PC-3 (cell line): ENCODE results near the gene OR1A2. TPM values are rescaled to one million over a fixed set of nuclear protein-coding genes. Genes with fewer than 3 reads are reported as not detected.
"Not testable (repeated sequence)": the region's sequence is repeated elsewhere in the genome, so short reads cannot be mapped to it uniquely, and the experiment has no call there.

Experiments
- ATAC-seq: fragments of 200-7000 bp; cut with Tn5 transposase; 2 replicates; pipeline ENCODE4 v1.9.1; 2020; ENCODE audit warnings: mild to moderate bottlenecking, moderate library complexity
- BruUV-seq: library from RNA; stranded (reverse); fragments of 400-500 nt; replicated peaks from 2 replicates; lab custom pipeline; 2021; lab: Mats Ljungman, UMichigan
- CTCF ChIA-PET: fragments of 300-600 bp; sonication (Branson Sonifier 250); formaldehyde crosslinking; loops from one replicate; lab custom pipeline; 2022; ENCODE audit warnings: antibody characterized with exemption; lab: Charles Lee
- POLR2A ChIA-PET: fragments of 300-600 bp; sonication (Branson Sonifier 250); formaldehyde crosslinking; loops from one replicate; lab custom pipeline; 2022; ENCODE audit warnings: antibody characterized with exemption; ENCODE audit not compliant: unreplicated experiment; lab: Charles Lee
- DNase-seq: peaks from one replicate; pipeline ENCODE4 v3.0.0-alpha.2; 2015
- H2AFZ ChIP-seq: fragments of 300-600 bp; sonication (generic); 2 replicates; pipeline ENCODE4 v1.6.0; 2016; ENCODE audit warnings: antibody characterized with exemption, low read length
- H3F3A ChIP-seq: fragments of 300-600 bp; sonication (generic); one replicate; pipeline ENCODE4 v1.6.0; 2017; ENCODE audit warnings: antibody characterized with exemption, low read length, control low read depth, mild to moderate bottlenecking; ENCODE audit not compliant: unreplicated experiment
- H3K27ac ChIP-seq: fragments of 300-600 bp; sonication (generic); 2 replicates; pipeline ENCODE4 v1.5.1; 2016; ENCODE audit warnings: mild to moderate bottlenecking, low read length
- H3K27me3 ChIP-seq: fragments of 300-600 bp; sonication (generic); 2 replicates; pipeline ENCODE4 v1.6.1; 2016; ENCODE audit warnings: low read length, mixed read lengths
- H3K36me3 ChIP-seq: fragments of 300-600 bp; sonication (generic); 2 replicates; pipeline ENCODE4 v1.6.1; 2016; ENCODE audit warnings: low read depth, mixed run types, low read length, mixed read lengths
- H3K4me1 ChIP-seq: fragments of 300-600 bp; sonication (generic); 2 replicates; pipeline ENCODE4 v1.5.1; 2016; ENCODE audit warnings: low read length; ENCODE audit not compliant: insufficient read depth
- H3K4me2 ChIP-seq: fragments of 300-600 bp; sonication (generic); 2 replicates; pipeline ENCODE4 v1.6.0; 2016; ENCODE audit warnings: low read length
- H3K4me3 ChIP-seq: fragments of 300-600 bp; sonication (generic); 2 replicates; pipeline ENCODE4 v1.5.1; 2016; ENCODE audit warnings: mild to moderate bottlenecking, low read length, mixed read lengths
- H3K79me2 ChIP-seq: fragments of 300-600 bp; sonication (generic); 2 replicates; pipeline ENCODE4 v1.6.1; 2017; ENCODE audit warnings: low read length, mixed read lengths
- H3K9ac ChIP-seq: fragments of 300-600 bp; sonication (generic); 2 replicates; pipeline ENCODE4 v1.6.0; 2016; ENCODE audit warnings: mild to moderate bottlenecking, low read length
- H3K9me2 ChIP-seq: fragments of 300-600 bp; sonication (generic); replicated peaks from 2 replicates; pipeline ENCODE4 v1.6.1; 2016; ENCODE audit warnings: mixed run types, low read length, mixed read lengths
- H3K9me3 ChIP-seq: fragments of 300-600 bp; sonication (generic); 2 replicates; pipeline ENCODE4 v1.6.1; 2016; ENCODE audit warnings: low read length, mixed read lengths
- H4K20me1 ChIP-seq: fragments of 300-600 bp; sonication (generic); 2 replicates; pipeline ENCODE4 v1.6.1; 2016; ENCODE audit warnings: low read length, mixed read lengths
- EZH2 ChIP-seq: fragments of 300-600 bp; sonication (generic); IDR thresholded peaks from one replicate; pipeline ENCODE4 v1.6.1; 2017; ENCODE audit warnings: antibody characterized with exemption, mild to moderate bottlenecking, low read length; ENCODE audit not compliant: unreplicated experiment
- EZH2phosphoT487 ChIP-seq: fragments of 300-600 bp; sonication (generic); IDR thresholded peaks from 2 replicates; pipeline ENCODE4 v1.6.1; 2018; ENCODE audit warnings: mild to moderate bottlenecking, antibody characterized with exemption, low read length, borderline replicate concordance
- intact Hi-C: fragments of 100-400 bp; cut with micrococcal nuclease; formaldehyde crosslinking; loops from 2 replicates; pipeline ENCODE4 v1.9.0; 2023
- total RNA-seq: library from RNA; depleted of rRNA; stranded (reverse); fragments of >200 nt; gene quantifications from 2 replicates; pipeline ENCODE4 v1.2.3, GENCODE V29; 2014
- TF ChIP-seq, protein P1 (sequence below): fragments of 300-600 bp; sonication (generic); conservative IDR thresholded peaks from 2 replicates; pipeline ENCODE4 v1.5.1; 2017; ENCODE audit warnings: antibody characterized with exemption, low read depth, mild to moderate bottlenecking, low read length

OR1A2 gene
- total RNA-seq, 1 experiment from 2014 or later: not detected

DNA sequence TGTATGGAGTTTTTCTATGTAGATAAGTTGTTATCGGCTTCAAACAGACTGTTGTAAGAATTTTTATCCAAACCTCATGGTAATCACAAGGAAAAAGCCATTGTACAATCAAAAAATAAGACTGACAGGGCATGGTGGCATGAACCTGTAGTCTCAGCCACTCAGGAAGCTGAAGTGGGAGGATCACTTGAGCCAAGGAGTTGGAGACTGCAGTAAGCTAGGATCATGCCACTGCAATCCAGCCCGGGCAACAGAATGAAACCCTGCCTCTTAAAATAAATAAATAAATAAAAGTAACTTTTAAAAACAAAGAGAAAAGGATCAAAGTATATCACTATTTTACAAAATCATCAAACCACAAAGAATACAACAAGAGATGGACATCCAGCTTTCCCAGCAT lies 24.5 kb downstream of the OR1A2 start:
- Histone ChIP-seq H3K4me3 (no peak overlapping the region), H3K4me2 (no peak overlapping the region), H3K4me1 (no peaks in the 10 kb centered on the region), H3K36me3 (no peaks in the 10 kb centered on the region), H4K20me1 (no peaks in the 10 kb centered on the region), H3K9me2 (no peaks in the 10 kb centered on the region), H3K9ac (no peak overlapping the region), H2AFZ (no peak overlapping the region), H3K27ac (no peak overlapping the region), H3K27me3 (no peaks in the 10 kb centered on the region), H3F3A (no peaks in the 10 kb centered on the region), H3K79me2 (no peaks in the 10 kb centered on the region), H3K9me3 (no peaks in the 10 kb centered on the region)
- BruUV-seq: no TSS peak
- no peak for TF ChIP-seq EZH2
- TF ChIP-seq, protein P1, sequence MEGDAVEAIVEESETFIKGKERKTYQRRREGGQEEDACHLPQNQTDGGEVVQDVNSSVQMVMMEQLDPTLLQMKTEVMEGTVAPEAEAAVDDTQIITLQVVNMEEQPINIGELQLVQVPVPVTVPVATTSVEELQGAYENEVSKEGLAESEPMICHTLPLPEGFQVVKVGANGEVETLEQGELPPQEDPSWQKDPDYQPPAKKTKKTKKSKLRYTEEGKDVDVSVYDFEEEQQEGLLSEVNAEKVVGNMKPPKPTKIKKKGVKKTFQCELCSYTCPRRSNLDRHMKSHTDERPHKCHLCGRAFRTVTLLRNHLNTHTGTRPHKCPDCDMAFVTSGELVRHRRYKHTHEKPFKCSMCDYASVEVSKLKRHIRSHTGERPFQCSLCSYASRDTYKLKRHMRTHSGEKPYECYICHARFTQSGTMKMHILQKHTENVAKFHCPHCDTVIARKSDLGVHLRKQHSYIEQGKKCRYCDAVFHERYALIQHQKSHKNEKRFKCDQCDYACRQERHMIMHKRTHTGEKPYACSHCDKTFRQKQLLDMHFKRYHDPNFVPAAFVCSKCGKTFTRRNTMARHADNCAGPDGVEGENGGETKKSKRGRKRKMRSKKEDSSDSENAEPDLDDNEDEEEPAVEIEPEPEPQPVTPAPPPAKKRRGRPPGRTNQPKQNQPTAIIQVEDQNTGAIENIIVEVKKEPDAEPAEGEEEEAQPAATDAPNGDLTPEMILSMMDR: no peak
- intact Hi-C loops: no loop called here
- no peak for ATAC-seq
- ChIA-PET CTCF (no interaction called here), POLR2A (no interaction called here)
- DNase-seq: no peak

DNA sequence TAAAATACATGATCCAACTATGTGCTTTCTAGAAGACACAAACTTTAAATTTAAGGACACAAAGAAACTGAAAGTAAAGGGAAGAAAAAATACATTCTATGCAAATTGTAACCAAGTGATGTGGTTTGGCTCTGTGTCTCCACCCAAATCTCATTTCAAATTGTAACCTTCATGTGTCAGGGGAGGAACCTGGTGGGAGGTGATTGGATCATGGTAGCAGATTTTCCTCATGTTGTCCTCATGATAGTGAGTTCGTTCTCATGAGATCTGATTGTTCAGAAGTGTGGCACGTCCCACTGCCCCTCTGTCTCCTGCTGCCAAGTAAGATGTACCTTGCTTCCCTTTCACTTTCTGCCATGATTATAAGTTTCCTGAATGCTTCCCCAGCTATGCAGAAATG lies 25.2 kb downstream of the OR1A2 start:
- no peak overlapping the region for H3K4me2 ChIP-seq
- H3K4me3 ChIP-seq: no peak overlapping the region
- no peak overlapping the region for H2AFZ ChIP-seq
- H3K9me2 ChIP-seq: no peaks in the 10 kb centered on the region
- ATAC-seq (no peak), DNase-seq (no peak)
- no peaks in the 10 kb centered on the region for H4K20me1 ChIP-seq
- ChIA-PET CTCF (no interaction called here), POLR2A (no interaction called here)
- BruUV-seq: no TSS peak
- no peaks in the 10 kb centered on the region for H3K4me1 ChIP-seq
- intact Hi-C loops: no loop called here
- H3K27me3 ChIP-seq: no peaks in the 10 kb centered on the region
- no peak overlapping the region for H3K9ac ChIP-seq
- no peak for TF ChIP-seq EZH2phosphoT487
- TF ChIP-seq EZH2: no peak
- TF ChIP-seq, protein P1: no peak
- no peaks in the 10 kb centered on the region for H3K9me3 ChIP-seq
- no peaks in the 10 kb centered on the region for H3K79me2 ChIP-seq
- H3F3A ChIP-seq: no peaks in the 10 kb centered on the region
- H3K27ac ChIP-seq: no peak overlapping the region
- no peaks in the 10 kb centered on the region for H3K36me3 ChIP-seq

GRCh38 chr17:3224721-3225352 lies 27.5 kb downstream of the OR1A2 start:
- H4K20me1 ChIP-seq, H2AFZ ChIP-seq, H3F3A ChIP-seq, DNase-seq, intact Hi-C loops, H3K27me3 ChIP-seq, H3K9ac ChIP-seq, H3K36me3 ChIP-seq, H3K9me3 ChIP-seq, CTCF ChIA-PET, H3K4me2 ChIP-seq, ATAC-seq, POLR2A ChIA-PET, H3K4me3 ChIP-seq, H3K4me1 ChIP-seq, H3K9me2 ChIP-seq, H3K79me2 ChIP-seq, H3K27ac ChIP-seq, BruUV-seq: not testable (repeated sequence)

DNA sequence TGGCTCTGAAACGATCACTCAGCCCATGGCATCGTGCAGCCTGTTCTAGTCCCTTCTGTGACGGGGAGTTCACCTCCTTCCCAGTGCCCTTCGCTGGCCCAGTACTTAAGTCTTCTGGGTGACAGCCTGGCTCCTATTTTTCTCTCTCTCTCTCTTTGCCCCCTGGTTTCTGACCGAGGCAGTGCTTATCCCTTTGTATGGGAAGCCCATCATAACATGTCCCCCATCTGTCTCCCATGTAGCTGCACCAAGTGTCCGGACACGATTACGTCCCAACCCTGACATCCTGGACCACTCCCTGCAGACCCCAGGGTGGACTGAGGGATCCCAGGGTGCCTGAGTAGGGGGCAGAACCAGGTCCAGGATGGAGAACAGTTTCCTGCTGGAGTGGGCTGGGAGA lies 35.0 kb downstream of the OR1A2 start:
- CTCF ChIA-PET: not testable (repeated sequence)

DNA sequence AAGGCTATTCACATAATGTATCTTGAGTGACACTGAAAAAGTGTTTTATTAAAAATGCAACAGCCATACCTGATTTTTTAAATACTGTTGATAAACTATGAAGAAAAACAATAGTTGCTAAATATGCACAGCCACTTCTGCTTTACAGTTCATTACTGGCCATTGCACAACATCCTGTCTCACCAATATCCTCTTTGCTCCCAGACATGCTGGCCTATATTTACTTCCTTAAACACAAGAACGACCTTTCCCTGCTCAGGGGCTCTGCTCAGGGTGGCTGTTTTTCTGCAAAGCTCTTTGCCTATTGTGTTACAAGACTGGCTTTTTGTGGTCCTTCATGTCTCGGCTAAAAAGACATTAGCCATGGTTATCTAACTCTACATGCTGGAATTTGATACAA lies 41.4 kb downstream of the OR1A2 start:
- H3K4me1 ChIP-seq, H3K9ac ChIP-seq, DNase-seq, H2AFZ ChIP-seq, H3K4me3 ChIP-seq, intact Hi-C loops, POLR2A ChIA-PET, H3K79me2 ChIP-seq, ATAC-seq, H4K20me1 ChIP-seq, BruUV-seq, H3K9me3 ChIP-seq, H3K9me2 ChIP-seq, H3K36me3 ChIP-seq, CTCF ChIA-PET, H3F3A ChIP-seq, H3K4me2 ChIP-seq, H3K27me3 ChIP-seq, H3K27ac ChIP-seq: not testable (repeated sequence)

More for the DNA sequence above, 35.0 kb downstream of the OR1A2 start:
- H3K27ac ChIP-seq, H2AFZ ChIP-seq, ATAC-seq, H3K9me2 ChIP-seq, H3K36me3 ChIP-seq, H3K27me3 ChIP-seq, H3K9me3 ChIP-seq, H4K20me1 ChIP-seq, H3K4me1 ChIP-seq, H3K4me2 ChIP-seq, H3K9ac ChIP-seq, DNase-seq, H3K79me2 ChIP-seq, POLR2A ChIA-PET, H3K4me3 ChIP-seq, intact Hi-C loops, H3F3A ChIP-seq, BruUV-seq: not testable (repeated sequence)
